Diencephalon (tissue), 1 donor: ENCODE data around the gene CAMK4. TPM values are rescaled to one million over a fixed set of nuclear protein-coding genes. Genes with fewer than 3 reads are reported as not detected.

ENCODE experiments used
- total RNA-seq: library from RNA; depleted of rRNA; stranded (reverse); fragments of >200 nt; gene quantifications from one replicate; pipeline ENCODE4 v1.2.3, GENCODE V29; 2014

Gene CAMK4
- 95.0 TPM for total RNA-seq

DNA sequence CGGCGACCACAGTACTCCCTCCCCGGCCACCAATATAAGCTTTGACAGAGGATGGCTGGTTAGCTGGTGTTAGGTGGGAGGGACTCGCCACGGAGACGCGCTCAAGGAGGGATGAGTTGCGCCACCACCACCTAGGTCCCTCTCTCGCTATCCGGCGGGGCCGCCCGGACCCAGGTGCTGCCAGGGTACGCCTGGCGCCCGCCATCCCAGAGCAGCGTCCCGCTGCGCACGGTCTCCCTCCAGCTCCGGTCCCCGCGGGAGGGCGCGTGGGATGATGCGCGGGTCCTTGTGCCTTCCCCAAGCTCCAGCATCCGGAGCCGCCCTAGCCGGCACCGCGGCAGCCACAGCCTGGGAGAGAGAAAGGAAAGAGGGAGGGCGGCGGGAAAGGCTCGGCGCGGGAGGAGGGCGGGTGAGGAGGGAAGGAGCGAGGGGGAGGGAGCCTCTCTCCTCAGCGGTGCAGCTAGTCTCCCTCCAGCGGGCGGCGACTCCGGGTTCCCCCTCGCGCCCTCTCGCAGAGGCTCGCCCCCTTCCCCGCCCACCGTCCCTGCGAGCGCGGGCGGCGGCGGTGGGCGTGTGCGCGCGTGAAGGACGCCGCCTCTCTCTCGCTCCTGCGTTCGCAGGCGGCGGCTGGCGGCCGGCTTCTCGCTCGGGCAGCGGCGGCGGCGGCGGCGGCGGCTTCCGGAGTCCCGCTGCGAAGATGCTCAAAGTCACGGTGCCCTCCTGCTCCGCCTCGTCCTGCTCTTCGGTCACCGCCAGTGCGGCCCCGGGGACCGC, at the start of gene CAMK4:
CAMK4 (plus strand) TSS at position 598 of the 774 bp plus-strand sequence; CDS start at position 698, 100 bp downstream.

GRCh38 chr5:111512375-111513130, 288.4 kb downstream of the CAMK4 start, which contains the start of gene STARD4:
Gene STARD4, minus strand, starts transcription at chr5:111512535. Its CDS starts 5,102 bp downstream, at chr5:111507433.

Other genes with a start within 250 kb of the CAMK4 start
- 0.23 TPM for gene TSLP, start 152.7 kb upstream of the CAMK4 start, total RNA-seq
- gene WDR36, start 132.0 kb upstream of the CAMK4 start, total RNA-seq = 40.1 TPM